GM18951 (cell line): Measurements from ENCODE around the gene RBFA.

Source experiments
- POLR2A ChIP-seq: IDR thresholded peaks from 4 replicates; pipeline ENCODE4 v1.6.1; 2011; ENCODE audit warnings: mild to moderate bottlenecking; ENCODE audit not compliant: insufficient read length, insufficient read depth; ENCODE audit errors: extremely low read depth
- in situ Hi-C: fragments of 300-500 bp; cut with MboI; formaldehyde crosslinking; loops from one replicate; pipeline ENCODE4 v1.12.0; 2022; ENCODE audit warnings: low sequenced_read_pairs, mixed read lengths, inconsistent platforms; ENCODE audit not compliant: unreplicated experiment

The RBFA gene

GRCh38 chr18:80041424-80041823, 7.2 kb downstream of the RBFA start:
- TF ChIP-seq POLR2A, result no peak
- in situ Hi-C loops, result no loop called here

GRCh38 chr18:80042785-80043184, 8.6 kb downstream of the RBFA start:
- no peak for TF ChIP-seq POLR2A
- in situ Hi-C loops, result no loop called here

- TF ChIP-seq POLR2A, result no peak
- in situ Hi-C loops, result no loop called here
Measured at GRCh38 chr18:80044072-80044471, 9.8 kb downstream of the RBFA start.

GRCh38 chr18:80046011-80046410, 11.8 kb downstream of the RBFA start:
- no peak for TF ChIP-seq POLR2A
- in situ Hi-C loops, result no loop called here

GRCh38 chr18:80046431-80046830, 12.2 kb downstream of the RBFA start:
- in situ Hi-C loops, result no loop called here
- no peak for TF ChIP-seq POLR2A

GRCh38 chr18:80046961-80047541, 12.8 kb downstream of the RBFA start:
- no peak for TF ChIP-seq POLR2A
- in situ Hi-C loops, result no loop called here

- TF ChIP-seq POLR2A, result no peak
- in situ Hi-C loops, result no loop called here
Measured at GRCh38 chr18:80050797-80051196, 16.6 kb downstream of the RBFA start.

- no peak for TF ChIP-seq POLR2A
- in situ Hi-C loops, result no loop called here
Measured at GRCh38 chr18:80056095-80056494, 21.9 kb downstream of the RBFA start.

GRCh38 chr18:80059945-80060344, 25.7 kb downstream of the RBFA start:
- in situ Hi-C loops, result no loop called here
- TF ChIP-seq POLR2A, result no peak

GRCh38 chr18:80065705-80066104, 31.5 kb downstream of the RBFA start:
- in situ Hi-C loops, result no loop called here
- no peak for TF ChIP-seq POLR2A

- in situ Hi-C loops, result no loop called here
- TF ChIP-seq POLR2A, result no peak
Measured at GRCh38 chr18:80067321-80067720, 33.1 kb downstream of the RBFA start.

- TF ChIP-seq POLR2A, result no peak
- in situ Hi-C loops, result no loop called here
Measured at GRCh38 chr18:80067897-80068296, 33.7 kb downstream of the RBFA start.

- no peak for TF ChIP-seq POLR2A
- in situ Hi-C loops, result no loop called here
Measured at GRCh38 chr18:80068571-80069272, 34.5 kb downstream of the RBFA start.

- in situ Hi-C loops, result no loop called here
- TF ChIP-seq POLR2A, result no peak
Measured at GRCh38 chr18:80070825-80071224, 36.6 kb downstream of the RBFA start.

GRCh38 chr18:80074183-80074582, 39.9 kb downstream of the RBFA start:
- in situ Hi-C loops, result no loop called here
- TF ChIP-seq POLR2A, result no peak

- no peak for TF ChIP-seq POLR2A
- in situ Hi-C loops, result no loop called here
Measured at GRCh38 chr18:80074697-80075096, 40.5 kb downstream of the RBFA start.
